ENCODE results near the gene FITM1. TPM values are rescaled to one million over a fixed set of nuclear protein-coding genes. Genes with fewer than 3 reads are reported as not detected.

Gene FITM1
- total and polyA plus RNA-seq, 2 donors (not counting 3 experiments of a cell fraction or from before 2014, with no cell fraction given): 0.54 TPM; not detected in 1

DNA sequence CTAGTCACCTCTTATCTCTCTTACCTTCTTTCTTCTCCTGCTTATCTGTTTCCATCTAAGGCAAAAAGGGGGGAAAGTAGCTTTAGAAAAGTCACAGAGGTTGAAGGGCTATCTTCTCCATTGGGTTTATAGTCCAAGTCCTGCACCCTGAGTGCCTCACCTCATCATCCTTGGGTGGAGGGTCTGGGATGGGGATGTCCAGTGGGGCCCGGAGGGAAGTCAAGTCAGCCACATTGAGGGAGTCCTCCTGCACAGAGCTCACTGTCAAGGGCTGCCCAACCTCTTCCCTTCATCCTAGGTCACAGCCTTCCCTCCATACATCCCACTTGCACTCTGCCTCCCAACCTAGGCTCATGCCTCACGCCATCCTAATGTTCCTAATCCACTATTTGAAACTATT, 14.8 kb downstream of the FITM1 start:
- no peak for DNase-seq (ENCODE audit: low read depth, low spot score)
- Histone ChIP-seq H3K27me3 (ENCODE audit: control insufficient read depth in 2 of 2, insufficient read depth in 2 of 2, low read length in 2 of 2) (no peaks in the 10 kb centered on the region), H3K4me3 (replicated peaks in 1 of 3; ENCODE audit: insufficient read depth in 1 of 3, low read depth in 1 of 3, low read length in 3 of 3) (no peak overlapping the region), H2AFZ (ENCODE audit: low read depth, low read length) (no peak overlapping the region), H4K20me1 (replicated peaks; ENCODE audit: control insufficient read depth, extremely low read depth, insufficient read depth, low read length) (no peaks in the 10 kb centered on the region), H3K36me3 (ENCODE audit: control insufficient read depth in 2 of 2, extremely low read depth in 1 of 2, insufficient read depth in 2 of 2, low read length in 2 of 2) (peaks cover 0 to 8% of the 10 kb centered on the region in 2 experiments), H3K4me2 (ENCODE audit: insufficient read depth, low read length) (no peak overlapping the region), H3K9me3 (replicated peaks; ENCODE audit: control insufficient read depth, insufficient read depth, low read length) (no peaks in the 10 kb centered on the region), H3K9ac (replicated peaks; ENCODE audit: extremely low read depth, insufficient read depth, low read length) (no peak overlapping the region), H3K4me1 (ENCODE audit: control insufficient read depth, extremely low read depth, insufficient read depth, low read length) (peaks cover 19% of the 10 kb centered on the region), H3K27ac (ENCODE audit: insufficient read depth, low read depth, low read length) (no peak overlapping the region), H3K79me2 (ENCODE audit: control insufficient read depth, insufficient read depth, low read length) (peaks cover 32% of the 10 kb centered on the region), H3K9me1 (replicated peaks; ENCODE audit: control insufficient read depth, extremely low read depth, insufficient read depth, low read length) (no peaks in the 10 kb centered on the region)
- ChIA-PET CTCF (interaction anchor here (2.7 to 3.1 kb wide), 2 partner anchors 9 to 36 kb away, joined by 14 read pairs; partner anchors contain the start of gene PSME1), POLR2A (interaction anchor here (1.1 kb wide), 1 partner anchor 16 kb away, joined by 6 read pairs; the partner anchor contains the start of gene IRF9)
- dilution Hi-C loops (cut with MboI; ENCODE audit: extremely low pct_ligation_motif_present, low sequenced_read_pairs): no loop called here
- intact Hi-C loops (cut with micrococcal nuclease): loop anchor here (5.0 kb wide), 3 partner anchors 152 to 287 kb away; partner anchors contain the start of genes DHRS1, NFATC4 and NOP9
- BruUV-seq (replicated peaks): no TSS peak
- TF ChIP-seq, protein P1, sequence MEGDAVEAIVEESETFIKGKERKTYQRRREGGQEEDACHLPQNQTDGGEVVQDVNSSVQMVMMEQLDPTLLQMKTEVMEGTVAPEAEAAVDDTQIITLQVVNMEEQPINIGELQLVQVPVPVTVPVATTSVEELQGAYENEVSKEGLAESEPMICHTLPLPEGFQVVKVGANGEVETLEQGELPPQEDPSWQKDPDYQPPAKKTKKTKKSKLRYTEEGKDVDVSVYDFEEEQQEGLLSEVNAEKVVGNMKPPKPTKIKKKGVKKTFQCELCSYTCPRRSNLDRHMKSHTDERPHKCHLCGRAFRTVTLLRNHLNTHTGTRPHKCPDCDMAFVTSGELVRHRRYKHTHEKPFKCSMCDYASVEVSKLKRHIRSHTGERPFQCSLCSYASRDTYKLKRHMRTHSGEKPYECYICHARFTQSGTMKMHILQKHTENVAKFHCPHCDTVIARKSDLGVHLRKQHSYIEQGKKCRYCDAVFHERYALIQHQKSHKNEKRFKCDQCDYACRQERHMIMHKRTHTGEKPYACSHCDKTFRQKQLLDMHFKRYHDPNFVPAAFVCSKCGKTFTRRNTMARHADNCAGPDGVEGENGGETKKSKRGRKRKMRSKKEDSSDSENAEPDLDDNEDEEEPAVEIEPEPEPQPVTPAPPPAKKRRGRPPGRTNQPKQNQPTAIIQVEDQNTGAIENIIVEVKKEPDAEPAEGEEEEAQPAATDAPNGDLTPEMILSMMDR (IDR thresholded peaks at IDR 0.05; ENCODE audit: extremely low read depth in 1 of 2, insufficient read depth in 1 of 2, low read depth in 1 of 2, low read length in 2 of 2): no peak
- TF ChIP-seq POLR2A (IDR thresholded peaks at IDR 0.05; ENCODE audit: low read depth, low read length): no peak
- no peak for TF ChIP-seq JUN (IDR thresholded peaks at IDR 0.05; ENCODE audit: borderline replicate concordance, insufficient read depth, insufficient read length, low read depth)
- TF ChIP-seq FOS (IDR thresholded peaks at IDR 0.05; ENCODE audit: borderline replicate concordance, insufficient read depth, low read length): no peak
- TF ChIP-seq MYC (IDR thresholded peaks at IDR 0.05; ENCODE audit: low read depth, low read length): no peak
- FAIRE-seq: no peak
